Pons (tissue), 1 donor: ENCODE results near the gene B4GALT5.
A peak's percentile ranks its signal among the peaks of the same experiment; 100 is the strongest.
"Not testable (repeated sequence)": the region's sequence is repeated elsewhere in the genome, so short reads cannot be mapped to it uniquely, and the experiment has no call there.

Experiments used
- DNase-seq: peaks from one replicate; pipeline ENCODE4 v3.0.0-alpha.2; 2016; ENCODE audit warnings: low spot score

The B4GALT5 gene, protein sequence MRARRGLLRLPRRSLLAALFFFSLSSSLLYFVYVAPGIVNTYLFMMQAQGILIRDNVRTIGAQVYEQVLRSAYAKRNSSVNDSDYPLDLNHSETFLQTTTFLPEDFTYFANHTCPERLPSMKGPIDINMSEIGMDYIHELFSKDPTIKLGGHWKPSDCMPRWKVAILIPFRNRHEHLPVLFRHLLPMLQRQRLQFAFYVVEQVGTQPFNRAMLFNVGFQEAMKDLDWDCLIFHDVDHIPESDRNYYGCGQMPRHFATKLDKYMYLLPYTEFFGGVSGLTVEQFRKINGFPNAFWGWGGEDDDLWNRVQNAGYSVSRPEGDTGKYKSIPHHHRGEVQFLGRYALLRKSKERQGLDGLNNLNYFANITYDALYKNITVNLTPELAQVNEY

DNA sequence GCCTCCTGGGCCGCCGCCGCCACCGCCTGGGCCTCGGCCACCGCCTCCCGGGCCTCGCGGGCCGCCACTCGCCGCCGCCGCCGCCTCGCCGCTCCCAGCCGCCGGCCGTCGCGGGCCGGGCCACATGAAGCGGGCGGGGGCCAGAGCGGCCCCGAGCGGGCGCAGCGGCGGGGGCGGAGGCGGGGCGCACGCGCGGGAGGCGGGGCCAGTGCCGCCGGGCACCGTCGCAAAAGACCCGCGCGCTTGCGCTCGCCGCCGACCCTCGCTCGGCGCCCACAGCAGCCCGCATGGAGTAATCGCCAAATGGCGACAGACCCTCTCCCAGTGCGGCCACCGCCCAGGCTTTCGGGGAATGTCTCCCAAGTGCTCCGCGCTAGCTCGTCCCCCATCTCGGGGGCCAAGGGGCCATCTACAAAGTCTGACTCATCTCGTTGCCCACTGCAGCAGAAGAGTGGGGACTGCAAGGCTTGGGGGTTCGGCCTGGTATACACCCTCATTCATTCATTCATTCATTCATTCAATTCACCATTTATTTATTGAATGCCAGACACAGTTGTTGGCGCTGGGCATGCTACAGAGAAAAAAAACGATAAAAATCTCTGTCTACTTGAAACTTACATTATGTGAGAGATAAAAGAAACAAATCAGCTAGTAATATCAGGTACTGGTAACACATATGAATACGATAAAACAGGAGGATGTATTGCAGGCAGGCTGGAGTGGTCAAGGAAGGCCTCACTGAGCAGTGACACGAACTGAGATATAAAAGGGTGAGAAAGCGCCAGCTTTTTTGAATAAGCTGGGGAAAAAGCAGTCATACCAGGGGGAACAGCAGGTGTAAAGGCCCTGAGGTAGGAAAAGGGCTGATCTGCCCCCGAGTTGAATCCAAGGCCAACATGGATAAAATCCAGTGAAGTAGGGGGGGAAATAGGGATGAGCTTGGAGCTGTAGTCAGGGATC is at the start of gene B4GALT5:
Gene B4GALT5, minus strand, starts transcription at position 126 of the 960 bp plus-strand sequence. CDS start 188 bp downstream, outside the sequence.
- DNase-seq, result peak; percentile 68

DNA sequence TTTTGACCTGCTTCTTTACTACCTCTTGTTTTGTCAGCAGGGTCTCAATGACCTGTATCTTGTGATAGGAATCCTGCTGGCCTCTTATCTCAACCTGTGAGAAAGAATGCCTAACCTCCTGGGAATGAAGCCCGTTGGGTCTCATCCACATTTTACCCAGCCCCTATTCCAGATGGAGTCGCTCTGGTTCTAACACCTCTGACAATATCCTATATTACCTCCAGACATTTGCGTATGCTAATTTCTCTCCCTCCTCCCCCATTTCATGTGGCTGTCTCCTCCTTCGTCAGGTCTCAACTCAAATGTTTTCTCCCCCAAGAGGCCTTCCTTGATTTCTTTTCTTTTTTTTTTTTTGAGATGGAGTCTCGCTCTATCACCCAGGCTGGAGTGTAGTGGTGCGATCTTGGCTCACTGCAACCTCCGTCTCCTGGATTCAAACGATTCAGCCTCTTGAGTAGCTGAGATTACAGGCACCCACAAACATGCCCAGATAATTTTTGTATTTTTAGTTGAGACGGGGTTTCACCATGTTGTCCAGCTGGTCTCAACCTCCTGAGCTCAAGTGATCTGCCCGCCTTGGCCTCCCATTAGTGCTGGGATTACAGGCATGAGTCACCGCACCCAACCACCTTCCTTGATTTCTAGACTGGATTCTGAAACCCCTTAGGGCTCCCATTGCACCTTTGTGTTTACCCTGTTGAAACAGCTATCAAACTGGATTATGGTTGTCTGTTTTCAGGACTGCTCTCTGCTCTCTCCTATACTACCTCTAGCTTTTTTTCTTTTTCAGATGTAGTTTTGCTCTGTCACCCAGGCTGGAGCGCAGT is 49.5 kb upstream of the B4GALT5 start:
- no peak for DNase-seq

DNA sequence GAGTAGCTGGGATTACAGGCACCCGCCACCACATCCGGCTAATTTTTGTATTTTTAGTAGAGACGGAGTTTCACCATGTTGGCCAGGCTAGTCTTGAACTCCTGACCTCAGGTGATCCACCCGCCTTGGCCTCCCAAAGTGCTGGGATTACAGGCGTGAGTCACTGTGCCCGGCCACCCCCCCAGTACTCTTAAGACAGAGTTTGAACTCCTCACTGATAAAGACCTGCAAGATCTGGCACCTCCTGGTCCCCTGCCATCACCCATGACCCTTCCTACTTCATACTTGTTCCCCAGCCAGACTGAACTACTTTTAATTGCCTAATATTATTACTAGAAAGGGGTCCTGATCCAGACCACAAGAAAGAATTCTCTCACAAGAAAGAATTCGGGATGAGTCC is 48.2 kb upstream of the B4GALT5 start:
- DNase-seq, result not testable (repeated sequence)

DNA sequence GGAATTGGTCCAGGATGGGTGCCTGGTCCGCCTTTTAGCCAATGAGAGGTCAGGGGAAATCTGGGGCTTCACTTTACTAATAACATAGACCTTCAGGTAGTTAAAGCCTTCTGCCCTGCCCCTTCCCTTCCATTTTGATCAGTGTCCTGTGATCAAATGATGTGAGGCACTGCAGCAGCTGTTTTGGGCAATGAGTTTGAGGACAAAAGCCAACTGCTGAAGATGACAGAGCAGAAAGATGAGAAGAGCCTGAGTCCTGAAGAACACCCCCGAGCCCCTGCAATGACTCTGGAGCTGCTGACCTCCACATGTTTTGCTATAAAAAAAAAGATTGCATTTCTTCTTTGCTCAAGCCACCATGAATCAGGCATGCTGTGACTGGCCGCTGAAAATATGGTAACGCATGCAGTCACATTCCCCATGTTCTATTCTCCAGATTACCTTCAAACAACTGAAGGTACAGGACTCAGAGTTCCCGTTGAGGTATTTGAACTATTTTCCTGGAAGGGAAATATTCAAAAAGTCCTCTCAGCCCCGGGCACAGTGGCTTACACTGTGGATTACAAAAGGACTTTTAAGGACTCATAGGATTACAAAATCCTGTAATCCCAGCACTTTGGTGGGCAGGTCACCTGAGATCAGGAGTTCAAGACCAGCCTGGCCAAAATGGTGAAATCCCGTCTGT is 45.7 kb upstream of the B4GALT5 start:
- no peak for DNase-seq

DNA sequence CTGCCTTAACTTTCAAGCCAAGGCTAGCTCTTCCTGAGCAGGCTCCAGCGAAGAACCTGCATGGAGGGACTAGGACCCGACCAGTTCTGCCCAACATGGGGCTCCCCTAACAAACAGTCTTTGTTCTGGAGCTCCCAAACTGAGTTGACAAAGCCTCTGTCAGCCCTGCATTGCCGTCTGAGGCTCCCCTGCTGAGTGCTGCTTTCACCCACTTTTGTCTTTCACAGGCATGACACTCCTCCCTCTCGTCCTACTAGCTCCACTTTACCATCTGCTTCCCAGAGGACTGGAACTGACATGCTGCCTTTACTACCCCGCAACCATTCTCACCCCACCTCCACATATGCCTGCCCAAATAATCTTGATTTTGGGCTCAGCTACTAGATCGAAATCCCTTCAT is 45.1 kb upstream of the B4GALT5 start:
- no peak for DNase-seq

DNA sequence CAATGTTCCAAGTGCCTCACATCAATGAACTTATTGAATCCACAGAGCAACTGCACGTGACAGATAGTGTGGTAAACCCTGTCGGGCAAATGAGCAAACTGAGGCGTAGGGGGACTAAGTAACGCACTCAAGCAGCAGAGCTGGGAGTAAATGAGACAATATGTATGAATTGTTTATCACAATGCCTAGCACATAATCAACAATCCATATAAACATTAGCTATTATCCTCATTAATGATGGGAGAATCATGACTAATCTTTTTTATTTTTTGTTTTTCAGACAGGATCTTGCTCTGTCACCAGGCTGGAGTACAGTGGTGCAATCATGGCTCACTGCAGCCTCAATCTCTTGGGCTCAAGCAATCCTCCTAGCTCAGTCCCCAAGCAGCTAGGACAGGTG is 43.9 kb upstream of the B4GALT5 start:
- DNase-seq, result no peak

DNA sequence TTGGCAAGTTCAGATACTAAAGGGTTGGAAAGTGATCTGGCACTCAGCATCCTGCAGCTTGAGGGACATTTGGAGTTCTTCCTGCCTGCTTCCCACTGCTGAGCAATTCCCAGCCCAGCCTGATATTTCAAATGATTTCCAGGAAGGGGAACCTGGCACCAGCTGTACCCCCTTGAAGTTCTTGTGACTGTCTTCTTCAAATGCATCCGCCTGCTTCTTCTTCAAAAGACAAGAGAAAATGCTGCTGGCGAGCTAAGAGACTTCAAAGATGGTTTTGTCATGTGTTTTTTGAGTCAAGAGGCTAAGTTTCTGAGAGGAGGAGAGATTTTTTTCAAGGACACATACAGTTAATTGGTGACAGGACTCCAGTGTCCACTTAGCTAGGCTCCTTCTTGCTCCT is 42.6 kb upstream of the B4GALT5 start:
- DNase-seq, result no peak

DNA sequence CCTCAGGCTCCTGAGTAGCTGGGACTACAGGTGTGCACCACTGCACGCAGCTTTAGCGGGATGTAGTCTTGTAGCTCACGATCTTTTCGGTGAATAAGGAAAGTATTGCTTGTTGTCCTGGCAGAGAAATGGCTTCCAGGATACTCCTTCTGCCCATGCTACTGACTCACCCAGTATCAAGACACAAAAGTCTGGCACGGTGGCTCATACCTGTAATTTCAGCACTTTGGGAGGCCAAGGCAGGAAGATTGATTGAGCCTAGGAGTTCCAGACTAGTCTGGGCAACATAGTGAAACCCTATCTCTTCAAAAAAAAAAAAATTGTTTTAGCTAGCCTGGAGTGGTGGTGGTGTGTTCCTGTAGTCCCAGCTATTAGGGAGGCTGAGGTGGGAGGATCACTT is 40.9 kb upstream of the B4GALT5 start:
- no peak for DNase-seq

DNA sequence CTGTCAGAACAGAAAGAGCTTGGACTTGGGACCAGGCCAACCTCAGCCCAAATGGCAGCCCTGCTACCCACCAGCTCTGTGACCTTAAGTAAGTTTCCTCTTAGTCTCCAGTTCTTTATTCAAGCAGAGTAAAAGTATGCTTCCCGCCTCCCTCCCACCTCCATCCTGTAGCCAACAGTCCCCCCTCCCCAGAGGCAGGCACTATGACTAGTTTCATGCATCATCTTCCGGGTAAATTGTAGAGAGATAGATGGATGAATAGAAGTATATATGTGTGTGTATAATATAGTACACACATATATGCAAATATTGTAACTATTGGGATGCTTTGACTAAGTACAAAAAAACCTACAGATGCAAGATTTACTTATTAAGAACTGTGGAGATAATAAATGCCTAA is 39.5 kb upstream of the B4GALT5 start:
- no peak for DNase-seq

DNA sequence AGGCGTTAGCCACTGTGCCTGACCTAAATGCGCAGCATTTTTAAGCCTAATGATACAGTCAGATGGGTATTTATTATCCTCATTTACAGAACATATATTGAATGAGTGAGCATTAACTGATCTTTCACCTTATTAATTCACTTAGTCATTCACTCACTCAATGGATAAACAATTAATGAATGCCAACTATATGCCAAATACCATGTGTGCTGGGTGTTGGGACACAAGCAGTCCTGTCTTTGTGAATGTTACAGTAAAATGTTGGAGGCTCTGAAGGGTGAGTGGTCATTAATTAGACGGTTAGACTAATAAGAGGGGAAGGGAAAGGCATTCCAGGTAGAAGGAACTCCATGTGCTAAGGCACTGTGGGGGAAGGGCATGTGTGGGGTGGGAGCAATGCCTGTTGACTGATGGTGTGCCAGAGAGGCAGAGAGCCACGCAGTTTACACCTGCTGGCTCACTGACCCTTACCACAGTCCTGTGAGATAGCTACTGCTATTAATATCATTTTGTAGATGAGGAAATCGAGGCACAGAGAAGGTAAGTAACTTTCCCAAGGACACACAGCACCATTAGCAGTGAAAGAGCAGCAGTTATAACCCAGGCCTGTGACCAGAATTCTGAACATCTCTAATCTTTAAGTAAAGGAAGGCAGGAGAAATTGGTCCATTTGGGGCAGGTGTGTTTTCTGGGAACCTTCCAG is 38.7 kb upstream of the B4GALT5 start:
- DNase-seq, result no peak

DNA sequence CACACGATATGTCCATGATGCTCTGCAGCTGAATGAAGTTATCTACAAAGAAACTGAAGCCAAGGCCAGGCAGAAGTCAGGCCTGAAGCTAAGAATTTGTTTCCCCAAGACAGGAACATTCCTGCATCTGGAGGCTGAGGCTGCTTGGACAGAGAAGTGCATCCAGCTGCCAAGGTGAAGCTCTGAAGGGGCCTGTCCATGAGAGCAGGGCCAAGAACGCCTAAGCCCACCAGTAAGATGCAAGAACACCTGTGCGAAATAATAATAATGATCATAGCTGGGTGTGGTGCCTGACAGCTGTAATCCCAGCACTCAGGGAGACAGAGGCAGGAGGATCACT is 37.7 kb upstream of the B4GALT5 start:
- DNase-seq, result no peak

DNA sequence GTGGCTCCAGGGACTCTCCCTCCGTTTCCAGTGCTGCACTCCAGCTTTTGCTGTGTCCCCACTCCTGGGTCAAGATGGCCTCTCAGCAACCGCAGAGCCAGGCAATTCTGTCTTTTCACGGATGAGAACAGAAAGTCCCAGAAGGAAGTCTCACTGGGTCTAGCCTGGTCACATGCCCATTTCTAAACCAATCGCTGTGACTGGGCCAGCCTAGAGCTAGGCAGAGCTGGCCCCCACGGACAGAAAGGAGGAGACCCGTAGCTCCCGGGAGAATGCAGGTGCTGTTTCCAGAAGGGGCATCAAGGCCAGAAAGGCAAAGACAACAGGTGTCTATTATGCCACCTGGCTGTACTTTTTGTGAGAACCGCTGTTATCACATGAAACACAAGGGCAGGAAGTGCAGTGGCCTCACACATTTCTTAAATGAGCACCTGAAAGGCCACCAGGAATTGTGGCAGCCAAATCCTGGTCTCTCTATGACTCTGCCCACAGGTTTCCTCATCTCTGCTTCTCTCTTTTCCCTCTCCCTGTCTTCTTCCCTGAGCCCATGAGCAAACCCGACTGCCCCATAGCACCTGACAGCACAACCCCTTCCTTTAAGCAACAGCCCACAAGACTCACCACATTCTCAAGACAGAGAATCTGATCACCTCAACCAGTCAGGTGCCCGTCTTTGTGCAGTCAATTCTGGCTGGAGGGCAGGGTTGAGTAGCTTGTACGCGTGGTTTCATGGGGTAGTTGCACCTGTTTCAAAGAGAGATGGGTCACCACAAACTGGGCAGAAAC is 37.1 kb upstream of the B4GALT5 start:
- no peak for DNase-seq

DNA sequence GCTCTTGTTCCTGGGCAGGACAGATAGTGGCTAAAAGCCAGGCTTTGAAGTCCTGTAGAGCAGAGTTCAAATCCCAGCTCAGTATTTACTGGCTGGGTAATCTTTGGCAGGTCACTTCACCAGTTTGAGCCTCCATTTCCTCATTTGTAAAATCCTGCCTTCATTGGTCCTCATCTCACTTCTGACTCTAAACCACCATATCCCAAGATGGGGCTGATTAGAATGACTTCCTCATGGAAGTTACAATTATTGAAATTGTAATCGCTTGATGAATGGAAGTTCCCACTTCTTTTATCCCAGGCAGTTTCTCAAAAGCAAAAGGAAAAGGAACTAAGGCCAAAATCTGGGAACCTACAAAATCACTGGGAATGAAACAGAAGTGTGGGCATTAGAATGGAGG is 35.9 kb upstream of the B4GALT5 start:
- DNase-seq, result no peak

DNA sequence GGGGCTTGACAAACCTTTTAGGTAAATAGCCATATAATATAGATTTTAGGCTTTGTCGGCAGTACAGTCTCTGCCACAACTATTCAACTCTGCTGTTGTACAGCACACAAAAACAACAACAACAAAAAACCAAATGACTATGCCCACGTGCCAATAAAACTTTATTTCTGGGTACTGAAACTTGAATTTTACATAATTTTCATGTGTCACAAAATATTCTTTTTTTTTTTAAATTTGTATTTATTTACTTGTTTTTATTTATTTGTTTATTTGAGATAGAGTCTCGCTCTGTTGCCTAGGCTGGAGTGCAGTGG is 34.8 kb upstream of the B4GALT5 start:
- DNase-seq, result no peak

DNA sequence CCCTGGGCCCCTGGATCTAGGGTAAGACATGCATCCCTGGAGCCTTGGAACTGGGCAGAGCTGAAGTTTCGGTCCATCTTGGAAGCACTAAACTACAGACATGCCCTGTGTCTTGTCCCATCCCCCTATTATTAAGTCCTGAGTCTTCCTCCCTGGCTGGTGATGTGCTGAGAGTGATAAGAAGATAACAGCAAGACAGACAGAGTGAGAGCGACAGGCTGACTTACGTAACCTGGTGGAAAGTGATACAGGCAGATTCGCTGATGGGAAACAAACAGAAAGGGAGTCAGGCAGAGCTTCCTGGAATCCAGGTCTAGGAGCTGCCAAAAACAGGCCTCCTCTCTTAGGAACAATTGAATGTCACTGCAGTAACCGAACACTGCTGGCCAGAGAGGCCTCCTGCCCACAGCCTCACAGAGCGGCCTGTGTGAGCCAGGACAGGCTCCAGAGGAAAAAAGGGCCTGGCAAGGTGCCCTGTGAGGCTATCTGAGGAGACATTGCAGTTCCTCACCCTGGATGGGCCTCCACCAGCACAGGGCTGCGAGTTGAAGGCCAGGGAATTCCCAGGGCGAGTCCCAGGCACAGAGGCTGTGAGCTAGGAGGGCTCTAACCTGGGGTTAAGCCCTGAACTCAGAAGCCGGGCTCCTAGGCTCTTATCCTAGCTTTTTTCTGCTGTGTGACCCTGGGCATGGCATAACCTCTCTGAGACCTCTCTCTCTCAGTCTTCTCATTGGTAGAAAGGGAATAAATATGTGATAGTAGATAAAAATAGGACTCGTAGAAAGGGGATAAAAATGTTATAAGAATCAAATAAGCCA is 34.2 kb upstream of the B4GALT5 start:
- DNase-seq, result peak; percentile 60

DNA sequence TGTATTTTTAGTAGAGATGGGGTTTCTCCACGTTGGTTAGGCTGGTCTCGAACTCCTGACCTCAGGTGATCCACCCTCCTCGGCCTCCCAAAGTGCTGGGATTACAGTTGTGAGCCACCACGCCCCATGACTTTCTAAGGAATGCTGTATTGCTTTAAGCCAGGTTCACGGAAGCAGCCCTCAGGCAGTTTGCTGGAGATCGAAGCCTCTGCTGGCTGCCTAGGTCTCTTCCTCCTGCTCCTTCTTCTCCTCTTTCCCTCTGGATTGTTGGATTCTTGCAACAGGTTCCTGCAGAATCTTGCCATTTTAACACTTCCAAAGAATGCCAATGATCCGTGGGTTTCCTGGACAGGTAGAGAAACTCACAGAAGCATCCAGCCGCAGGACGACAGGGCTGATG is 29.3 kb upstream of the B4GALT5 start:
- DNase-seq, result no peak

DNA sequence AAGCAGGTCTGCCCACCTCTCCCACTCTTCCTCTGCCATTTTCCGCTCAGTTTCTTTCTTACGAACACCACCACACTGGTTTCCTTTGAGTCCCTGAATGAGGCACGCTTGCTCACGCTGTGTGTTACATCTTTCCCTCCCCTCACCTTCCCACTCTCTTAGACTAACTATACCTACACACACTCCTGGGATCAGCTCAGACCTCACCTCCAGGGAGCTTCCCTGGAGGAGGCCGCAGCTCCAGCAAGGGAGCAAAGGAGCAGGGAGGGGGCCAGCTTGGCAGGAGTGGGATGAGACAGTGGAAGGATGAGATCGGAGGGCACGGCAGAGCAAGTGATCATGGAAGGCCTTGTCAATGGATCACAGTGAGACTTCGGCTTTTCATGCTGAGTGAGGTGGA is 28.3 kb upstream of the B4GALT5 start:
- DNase-seq, result no peak

DNA sequence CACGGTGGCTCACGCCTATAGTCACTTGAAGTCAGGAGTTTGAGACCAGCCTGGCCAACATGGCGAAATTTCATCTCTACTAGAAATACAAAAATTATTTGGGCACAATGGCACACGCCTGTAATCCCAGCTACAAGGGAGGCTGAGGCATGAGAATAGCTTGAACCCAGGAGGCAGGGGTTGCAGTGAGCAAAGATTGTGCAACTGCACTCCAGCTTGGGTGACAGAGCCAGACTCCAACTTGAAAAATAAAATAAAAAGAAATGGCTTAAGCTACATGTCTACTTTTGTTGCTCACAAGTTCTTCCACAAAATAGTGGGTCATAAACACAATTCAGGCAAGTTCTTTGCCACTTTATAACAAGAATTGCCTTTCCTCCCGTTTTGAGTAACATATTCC is 27.1 kb upstream of the B4GALT5 start:
- no peak for DNase-seq

DNA sequence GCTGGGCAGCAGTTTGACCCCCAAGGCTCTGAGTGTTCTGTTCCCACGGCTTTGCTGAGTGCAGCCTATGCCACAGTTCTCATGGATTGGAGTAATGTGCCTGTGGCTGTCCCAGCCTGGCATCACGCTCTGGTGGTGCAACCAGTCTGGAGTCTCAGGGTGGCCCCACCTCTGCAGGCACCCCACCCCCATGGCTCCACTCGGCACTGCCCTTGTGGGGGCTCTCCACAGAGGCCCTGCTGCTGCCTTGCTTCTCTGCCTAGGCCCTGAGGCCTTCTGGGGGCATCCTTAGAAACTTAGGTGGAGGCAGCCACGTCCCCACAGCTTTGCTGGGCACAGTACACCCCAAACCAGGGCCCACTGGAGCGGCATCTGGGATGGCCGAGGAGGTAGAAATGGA is 25.4 kb upstream of the B4GALT5 start:
- DNase-seq, result no peak

DNA sequence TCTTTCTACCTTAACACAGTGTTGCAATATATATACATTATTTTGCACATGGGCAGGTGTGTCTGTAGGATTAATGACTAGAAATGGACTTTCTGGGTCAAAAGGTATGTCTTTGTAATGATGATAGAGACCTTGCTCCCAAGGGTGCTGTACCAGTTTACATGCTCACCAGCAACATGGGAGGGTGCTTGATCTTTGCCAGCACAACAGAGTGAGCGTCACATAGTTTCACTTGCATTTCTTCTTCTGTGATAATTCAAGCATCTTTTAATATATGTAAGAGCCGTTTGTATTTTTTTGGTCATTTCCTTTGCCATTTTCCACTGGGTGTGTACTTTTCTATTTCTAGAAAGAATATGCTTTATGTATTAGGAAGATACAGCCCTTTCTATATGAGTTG is 23.6 kb upstream of the B4GALT5 start:
- DNase-seq, result no peak
